Activated T-helper 17 cell treated with anti-CD3 and anti-CD28 coated beads, Interleukin-2, amount 50 U/mL, for 72 hours (primary cell): ENCODE data around the gene MYH11. TPM values are rescaled to one million over a fixed set of nuclear protein-coding genes. Genes with fewer than 3 reads are reported as not detected.
"Not testable (repeated sequence)": the region's sequence is repeated elsewhere in the genome, so short reads cannot be mapped to it uniquely, and the experiment has no call there.

ENCODE experiments used
- ATAC-seq: fragments of 150-1000 bp; cut with Tn5 transposase; replicated peaks from 2 replicates; pipeline ENCODE4 v1.10.0; 2021; ENCODE audit warnings: mild to moderate bottlenecking, moderate library complexity
- H3K27ac Mint-ChIP-seq: one replicate; pipeline ENCODE4 v1.8.0; 2022; ENCODE audit warnings: mixed read lengths
- H3K27me3 Mint-ChIP-seq: one replicate; pipeline ENCODE4 v1.8.0; 2022; ENCODE audit warnings: mixed read lengths
- H3K36me3 Mint-ChIP-seq: one replicate; pipeline ENCODE4 v1.8.0; 2022; ENCODE audit warnings: low read depth, mild to moderate bottlenecking, mixed read lengths
- H3K4me1 Mint-ChIP-seq: one replicate; pipeline ENCODE4 v1.8.0; 2022; ENCODE audit warnings: mixed read lengths
- H3K4me3 Mint-ChIP-seq: one replicate; pipeline ENCODE4 v1.8.0; 2022; ENCODE audit warnings: mild to moderate bottlenecking, mixed read lengths
- H3K9me3 Mint-ChIP-seq: one replicate; pipeline ENCODE4 v1.8.0; 2022; ENCODE audit warnings: mixed read lengths
- total RNA-seq, 2 donors: library from RNA; stranded (reverse); gene quantifications; one replicate each; pipeline ENCODE4 v1.2.3, GENCODE V29; 2022

The MYH11 gene
- total RNA-seq, 2 donors from 2014 or later: not detected

GRCh38 chr16:15819046-15819445, 37.8 kb downstream of the MYH11 start:
- Mint-ChIP-seq H3K4me1 (no peaks in the 10 kb centered on the region), H3K36me3 (no peaks in the 10 kb centered on the region), H3K9me3 (peaks cover 5% of the 10 kb centered on the region), H3K27me3 (peaks cover 12% of the 10 kb centered on the region), H3K4me3 (no peak overlapping the region), H3K27ac (no peak overlapping the region)
- no peak for ATAC-seq

- Mint-ChIP-seq H3K4me1 (no peaks in the 10 kb centered on the region), H3K4me3 (no peak overlapping the region), H3K36me3 (no peaks in the 10 kb centered on the region), H3K27me3 (peaks cover 8% of the 10 kb centered on the region), H3K27ac (no peak overlapping the region), H3K9me3 (peaks cover 5% of the 10 kb centered on the region)
- ATAC-seq: no peak
Measured at GRCh38 chr16:15817446-15817845, 39.4 kb downstream of the MYH11 start.

- H3K27me3 Mint-ChIP-seq: peaks cover 8% of the 10 kb centered on the region
- H3K36me3 Mint-ChIP-seq: no peaks in the 10 kb centered on the region
- H3K4me3 Mint-ChIP-seq: no peak overlapping the region
- H3K27ac Mint-ChIP-seq: no peak overlapping the region
- no peaks in the 10 kb centered on the region for H3K4me1 Mint-ChIP-seq
- H3K9me3 Mint-ChIP-seq: peaks cover 5% of the 10 kb centered on the region
- no peak for ATAC-seq
Measured at GRCh38 chr16:15816228-15816627, 40.6 kb downstream of the MYH11 start.

DNA sequence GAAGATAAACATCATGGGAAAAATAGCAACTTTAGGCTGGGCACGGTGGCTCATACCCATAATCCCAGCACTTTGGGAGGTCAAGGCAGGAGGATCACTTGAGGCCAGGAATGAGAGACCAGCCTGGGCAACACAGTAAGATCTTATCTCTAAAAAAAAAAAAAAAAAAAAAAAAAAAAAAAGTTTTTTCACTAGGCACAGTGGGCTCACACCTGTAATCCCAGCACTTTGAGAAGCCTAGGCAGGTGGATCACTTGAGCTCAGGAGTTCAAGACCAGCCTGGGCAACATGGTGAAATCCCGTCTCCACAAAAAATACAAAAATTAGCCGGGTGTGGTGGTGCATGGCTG, 44.5 kb downstream of the MYH11 start:
- not testable (repeated sequence) for H3K9me3 Mint-ChIP-seq, ATAC-seq, H3K27ac Mint-ChIP-seq, H3K4me1 Mint-ChIP-seq, H3K4me3 Mint-ChIP-seq, H3K36me3 Mint-ChIP-seq
- peaks cover 14% of the 10 kb centered on the region for H3K27me3 Mint-ChIP-seq

GRCh38 chr16:15811481-15812400, 45.1 kb downstream of the MYH11 start:
- H3K9me3 Mint-ChIP-seq: peaks cover 5% of the 10 kb centered on the region
- H3K36me3 Mint-ChIP-seq: no peaks in the 10 kb centered on the region
- no peaks in the 10 kb centered on the region for H3K4me1 Mint-ChIP-seq
- no peak for ATAC-seq
- H3K27me3 Mint-ChIP-seq: peaks cover 14% of the 10 kb centered on the region
- no peak overlapping the region for H3K27ac Mint-ChIP-seq
- H3K4me3 Mint-ChIP-seq: no peak overlapping the region

GRCh38 chr16:15810949-15811348, 45.9 kb downstream of the MYH11 start:
- no peak for ATAC-seq
- H3K36me3 Mint-ChIP-seq: no peaks in the 10 kb centered on the region
- no peak overlapping the region for H3K27ac Mint-ChIP-seq
- H3K9me3 Mint-ChIP-seq: peaks cover 1% of the 10 kb centered on the region
- H3K27me3 Mint-ChIP-seq: peaks cover 11% of the 10 kb centered on the region
- H3K4me3 Mint-ChIP-seq: no peak overlapping the region
- H3K4me1 Mint-ChIP-seq: no peaks in the 10 kb centered on the region

DNA sequence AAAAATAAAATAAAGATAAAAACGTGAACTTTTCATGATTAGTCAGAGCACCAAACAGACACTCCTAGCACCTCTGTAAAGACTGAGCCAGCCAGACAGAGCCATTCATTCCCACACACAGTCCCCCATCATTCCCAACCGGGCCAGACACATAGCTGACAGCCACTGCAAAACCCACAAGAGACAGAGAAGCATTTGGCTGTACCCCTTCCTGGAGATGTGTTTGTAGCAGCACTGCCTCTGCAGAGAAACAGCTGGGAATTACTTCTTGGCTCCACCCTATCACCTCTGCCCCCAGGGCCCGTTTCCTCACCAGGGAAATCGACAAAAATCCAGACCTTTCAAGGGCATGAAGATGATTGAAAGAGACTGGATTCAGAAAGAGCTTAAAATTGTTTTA, 46.4 kb downstream of the MYH11 start:
- no peak for ATAC-seq
- H3K4me1 Mint-ChIP-seq: no peaks in the 10 kb centered on the region

GRCh38 chr16:15809297-15809696, 47.5 kb downstream of the MYH11 start:
- H3K27me3 Mint-ChIP-seq: peaks cover 11% of the 10 kb centered on the region
- not testable (repeated sequence) for H3K36me3 Mint-ChIP-seq, H3K9me3 Mint-ChIP-seq, H3K4me1 Mint-ChIP-seq, ATAC-seq, H3K27ac Mint-ChIP-seq, H3K4me3 Mint-ChIP-seq

More for the DNA sequence above, 46.4 kb downstream of the MYH11 start:
- H3K4me3 Mint-ChIP-seq: no peak overlapping the region
- no peak overlapping the region for H3K27ac Mint-ChIP-seq
- H3K27me3 Mint-ChIP-seq: peaks cover 11% of the 10 kb centered on the region
- H3K36me3 Mint-ChIP-seq: no peaks in the 10 kb centered on the region
- H3K9me3 Mint-ChIP-seq: no peaks in the 10 kb centered on the region

- Mint-ChIP-seq H3K27me3 (peaks cover 11% of the 10 kb centered on the region), H3K4me3 (no peak overlapping the region), H3K27ac (no peak overlapping the region), H3K4me1 (no peaks in the 10 kb centered on the region), H3K36me3 (no peaks in the 10 kb centered on the region), H3K9me3 (no peaks in the 10 kb centered on the region)
- no peak for ATAC-seq
Measured at GRCh38 chr16:15808071-15808470, 48.8 kb downstream of the MYH11 start.

DNA sequence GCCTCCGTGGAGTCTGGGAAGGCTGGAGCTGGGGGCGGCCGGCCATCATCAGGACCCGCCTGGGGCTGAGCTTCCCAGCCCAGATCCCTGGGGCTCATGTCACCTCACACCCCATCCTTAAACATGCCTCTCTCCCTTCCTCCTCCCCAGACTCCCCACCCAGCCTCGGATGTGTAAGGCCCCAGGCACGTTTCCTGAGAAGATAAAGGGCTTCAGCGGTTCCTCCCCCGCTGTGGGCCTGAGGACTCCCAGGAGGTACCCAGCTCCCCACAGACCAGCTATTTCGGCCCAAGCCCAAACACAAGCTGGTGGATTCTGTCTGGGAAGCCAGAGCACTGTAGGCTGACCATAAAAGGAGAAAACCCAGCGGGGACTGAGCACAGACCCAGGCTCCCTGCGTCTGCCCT, 49.2 kb downstream of the MYH11 start:
- no peak for ATAC-seq
- Mint-ChIP-seq H3K36me3 (no peaks in the 10 kb centered on the region), H3K27me3 (peaks cover 11% of the 10 kb centered on the region), H3K4me1 (no peaks in the 10 kb centered on the region), H3K4me3 (no peak overlapping the region), H3K9me3 (no peaks in the 10 kb centered on the region), H3K27ac (no peak overlapping the region)

DNA sequence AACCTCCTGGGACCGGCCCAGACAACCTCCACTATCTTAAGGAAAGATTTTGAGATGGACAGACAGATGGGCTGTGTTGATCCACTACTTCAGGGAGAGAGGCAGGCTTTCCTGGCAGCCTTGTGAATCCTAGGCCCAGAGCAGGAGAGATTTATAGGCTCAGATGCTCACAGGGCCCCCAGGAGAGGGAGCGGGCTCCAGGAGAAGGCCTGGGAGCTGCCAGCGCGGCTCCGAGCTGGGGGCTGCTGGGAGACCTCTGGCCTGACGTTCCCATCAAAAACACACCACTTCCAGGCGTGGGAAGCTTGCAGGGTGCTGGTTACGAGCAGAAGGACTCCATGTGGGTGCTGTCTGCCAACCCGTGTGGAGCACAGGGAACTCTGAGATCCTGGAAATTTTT, 53.2 kb downstream of the MYH11 start:
- ATAC-seq: no peak
- peaks cover 5% of the 10 kb centered on the region for H3K27me3 Mint-ChIP-seq
- H3K4me1 Mint-ChIP-seq: no peaks in the 10 kb centered on the region
- no peak overlapping the region for H3K4me3 Mint-ChIP-seq
- H3K36me3 Mint-ChIP-seq: no peaks in the 10 kb centered on the region
- no peaks in the 10 kb centered on the region for H3K9me3 Mint-ChIP-seq
- no peak overlapping the region for H3K27ac Mint-ChIP-seq

GRCh38 chr16:15799851-15800495, 56.9 kb downstream of the MYH11 start:
- Mint-ChIP-seq H3K27me3 (peaks cover 10% of the 10 kb centered on the region), H3K4me3 (no peak overlapping the region), H3K4me1 (no peaks in the 10 kb centered on the region), H3K36me3 (no peaks in the 10 kb centered on the region), H3K27ac (no peak overlapping the region), H3K9me3 (peaks cover 11% of the 10 kb centered on the region)
- no peak for ATAC-seq

DNA sequence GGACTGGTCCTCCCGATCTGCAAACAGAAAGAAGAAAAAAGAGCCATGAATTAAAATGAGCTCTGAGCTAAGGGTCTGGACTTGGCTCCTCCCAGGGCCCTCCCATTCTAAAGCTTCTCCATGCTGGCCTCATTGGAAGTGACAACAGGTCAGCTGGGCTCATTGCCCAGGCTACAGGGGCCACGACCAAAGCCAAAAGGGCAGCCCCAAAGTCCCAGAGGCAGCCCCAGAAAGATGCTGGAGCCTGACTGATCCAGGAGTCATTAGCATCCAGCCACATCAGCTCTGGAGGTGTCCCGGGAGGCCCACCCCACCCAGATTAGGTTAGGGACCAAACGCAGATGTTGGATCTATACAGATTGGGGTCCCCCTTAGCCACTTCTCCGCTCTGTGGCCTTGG, 58.2 kb downstream of the MYH11 start:
- no peak for ATAC-seq
- Mint-ChIP-seq H3K27me3 (peaks cover 10% of the 10 kb centered on the region), H3K36me3 (no peaks in the 10 kb centered on the region), H3K4me1 (no peaks in the 10 kb centered on the region), H3K27ac (no peak overlapping the region), H3K9me3 (peaks cover 11% of the 10 kb centered on the region), H3K4me3 (no peak overlapping the region)

DNA sequence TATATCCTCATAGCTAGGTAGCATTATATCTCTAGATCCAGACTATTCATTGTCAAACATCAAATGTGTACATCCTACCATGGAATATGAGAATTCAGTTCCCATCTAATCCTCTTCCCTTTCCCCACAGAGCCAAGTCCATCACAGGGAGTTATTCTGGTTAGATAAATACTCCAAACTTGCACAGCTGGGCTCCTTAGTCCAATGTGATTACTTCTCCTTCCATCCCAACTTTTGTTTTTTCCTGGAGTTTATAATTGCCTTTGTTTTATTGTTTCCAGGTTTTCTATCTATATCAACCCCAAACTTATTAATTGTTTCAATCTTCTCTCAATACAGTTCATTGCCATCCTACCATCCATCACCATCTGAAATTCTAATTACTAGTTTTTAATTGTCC, 59.9 kb downstream of the MYH11 start:
- Mint-ChIP-seq H3K4me3 (no peak overlapping the region), H3K4me1 (no peaks in the 10 kb centered on the region), H3K9me3 (peaks cover 11% of the 10 kb centered on the region), H3K27ac (no peak overlapping the region), H3K36me3 (no peaks in the 10 kb centered on the region), H3K27me3 (peaks cover 10% of the 10 kb centered on the region)
- no peak for ATAC-seq

DNA sequence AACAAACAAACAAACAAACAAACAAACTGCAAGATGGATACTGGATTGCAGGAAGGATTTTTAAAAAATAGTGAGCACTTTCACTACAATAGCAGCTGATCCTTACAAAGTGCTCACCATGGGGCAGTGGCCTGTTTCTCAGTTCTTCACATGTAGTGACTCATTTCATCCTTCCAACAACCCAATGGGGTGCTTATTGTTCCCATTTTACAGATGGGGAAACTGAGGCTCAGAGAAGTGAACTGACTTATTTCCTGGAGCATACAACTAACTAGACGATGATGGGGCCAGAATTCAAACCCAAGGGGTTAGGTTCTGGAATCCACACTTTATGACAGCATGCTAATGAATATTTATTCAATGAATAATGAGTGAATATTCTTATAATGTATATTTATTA, 61.2 kb downstream of the MYH11 start:
- H3K27ac Mint-ChIP-seq: no peak overlapping the region
- H3K9me3 Mint-ChIP-seq: peaks cover 11% of the 10 kb centered on the region
- H3K4me1 Mint-ChIP-seq: no peaks in the 10 kb centered on the region
- peaks cover 10% of the 10 kb centered on the region for H3K27me3 Mint-ChIP-seq
- H3K36me3 Mint-ChIP-seq: no peaks in the 10 kb centered on the region
- H3K4me3 Mint-ChIP-seq: no peak overlapping the region
- no peak for ATAC-seq
